Measurements from ENCODE around the gene NOTCH3.

DNA sequence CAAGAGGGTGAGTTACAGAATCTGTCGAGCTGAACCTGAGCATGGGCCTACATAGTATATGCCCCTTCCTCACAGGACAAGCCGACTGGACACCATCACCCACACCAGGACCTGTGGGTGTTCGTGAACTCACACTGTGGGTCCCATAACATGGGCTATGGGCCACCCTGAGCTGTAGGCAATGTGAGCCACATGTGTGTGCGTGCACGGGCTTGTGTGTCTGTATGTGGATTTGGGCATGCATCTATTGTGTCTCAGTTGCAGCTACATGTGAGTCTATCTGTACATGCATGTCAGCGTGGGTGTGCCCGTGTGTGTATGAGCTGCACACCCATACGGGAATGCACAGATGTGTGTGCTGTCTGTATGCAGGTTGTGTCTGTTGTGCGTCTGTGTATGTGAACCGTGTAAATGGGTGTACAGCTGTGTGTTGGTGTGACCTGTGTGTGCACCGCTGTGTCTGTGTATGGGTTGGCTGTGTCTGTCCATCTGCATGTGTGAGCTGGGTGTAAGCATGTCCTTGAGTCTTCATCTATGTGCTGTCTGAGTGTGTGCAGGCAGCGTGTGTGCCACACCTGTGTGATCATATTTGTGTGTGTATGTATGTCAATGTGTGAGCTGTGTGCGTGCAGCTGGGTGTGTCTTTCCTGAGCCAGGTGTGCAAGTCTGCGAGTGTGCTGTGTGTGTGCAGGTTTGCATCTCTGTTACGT is 1.7 kb downstream of the NOTCH3 start:
- TF ChIP-seq, protein P1, sequence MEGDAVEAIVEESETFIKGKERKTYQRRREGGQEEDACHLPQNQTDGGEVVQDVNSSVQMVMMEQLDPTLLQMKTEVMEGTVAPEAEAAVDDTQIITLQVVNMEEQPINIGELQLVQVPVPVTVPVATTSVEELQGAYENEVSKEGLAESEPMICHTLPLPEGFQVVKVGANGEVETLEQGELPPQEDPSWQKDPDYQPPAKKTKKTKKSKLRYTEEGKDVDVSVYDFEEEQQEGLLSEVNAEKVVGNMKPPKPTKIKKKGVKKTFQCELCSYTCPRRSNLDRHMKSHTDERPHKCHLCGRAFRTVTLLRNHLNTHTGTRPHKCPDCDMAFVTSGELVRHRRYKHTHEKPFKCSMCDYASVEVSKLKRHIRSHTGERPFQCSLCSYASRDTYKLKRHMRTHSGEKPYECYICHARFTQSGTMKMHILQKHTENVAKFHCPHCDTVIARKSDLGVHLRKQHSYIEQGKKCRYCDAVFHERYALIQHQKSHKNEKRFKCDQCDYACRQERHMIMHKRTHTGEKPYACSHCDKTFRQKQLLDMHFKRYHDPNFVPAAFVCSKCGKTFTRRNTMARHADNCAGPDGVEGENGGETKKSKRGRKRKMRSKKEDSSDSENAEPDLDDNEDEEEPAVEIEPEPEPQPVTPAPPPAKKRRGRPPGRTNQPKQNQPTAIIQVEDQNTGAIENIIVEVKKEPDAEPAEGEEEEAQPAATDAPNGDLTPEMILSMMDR (IDR thresholded peaks at IDR 0.05): no peak
- TF ChIP-seq POLR2AphosphoS5 (IDR thresholded peaks at IDR 0.05) (no peak), POLR2A (IDR thresholded peaks at IDR 0.05) (no peak), EP300 (IDR thresholded peaks at IDR 0.05) (no peak)

Data from gastroesophageal sphincter (tissue), 3 donors.